IPS-11a (cell line): Measurements from ENCODE around the gene DDX51.

ENCODE experiments used
- H3K4me3 ChIP-seq: one replicate; pipeline ENCODE4 v1.5.1; 2013; ENCODE audit warnings: low read depth, low read length, control low read depth

The DDX51 gene

GRCh38 chr12:132094269-132094891 lies 49.7 kb downstream of the DDX51 start:
- no peak overlapping the region for H3K4me3 ChIP-seq

- H3K4me3 ChIP-seq: no peak overlapping the region
Measured at GRCh38 chr12:132089407-132089910, 54.7 kb downstream of the DDX51 start.
